ENCODE results near the gene RIPK3.

The RIPK3 gene

GRCh38 chr14:24308342-24309124 lies 31.3 kb downstream of the RIPK3 start:
- peaks cover 33% of the 10 kb centered on the region for H3K36me3 ChIP-seq (ENCODE audit: insufficient read depth, low read length)
- H3K9ac ChIP-seq (ENCODE audit: low read depth, low read length), result no peak overlapping the region

GRCh38 chr14:24307575-24308341 lies 32.0 kb downstream of the RIPK3 start, which contains the start of gene CIDEB:
TSS of gene CIDEB (minus strand) at chr14:24307977. CDS start at chr14:24307858, 119 bp downstream.
- no peak within 1 kb of the TSS for H3K9ac ChIP-seq (ENCODE audit: low read depth, low read length)
- H3K4me3 ChIP-seq (ENCODE audit: low read length), result no peak within 1 kb of the TSS
- H3K4me1 ChIP-seq (ENCODE audit: control insufficient read depth, insufficient read depth, low read length), result peaks cover 15% of the 10 kb centered on the region
- H3K27me3 ChIP-seq (ENCODE audit: control insufficient read depth, insufficient read depth, low read length), result no peaks in the 10 kb centered on the region
- no peaks in the 10 kb centered on the region for H3K9me3 ChIP-seq (replicated peaks; ENCODE audit: low read length)
- no peak within 1 kb of the TSS for H3K4me2 ChIP-seq (ENCODE audit: low read length)
- H3K36me3 ChIP-seq (ENCODE audit: insufficient read depth, low read length), result peaks cover 39% of the 10 kb centered on the region

More at GRCh38 chr14:24308342-24309124, 31.3 kb downstream of the RIPK3 start:
- H3K4me2 ChIP-seq (ENCODE audit: low read length), result no peak overlapping the region
- H3K4me3 ChIP-seq (ENCODE audit: low read length), result no peak overlapping the region
- H3K27me3 ChIP-seq (ENCODE audit: control insufficient read depth, insufficient read depth, low read length), result no peaks in the 10 kb centered on the region
- peaks cover 15% of the 10 kb centered on the region for H3K4me1 ChIP-seq (ENCODE audit: control insufficient read depth, insufficient read depth, low read length)
- H3K9me3 ChIP-seq (replicated peaks; ENCODE audit: low read length), result no peaks in the 10 kb centered on the region

- peaks cover 45% of the 10 kb centered on the region for H3K36me3 ChIP-seq (ENCODE audit: insufficient read depth, low read length)
- H3K27me3 ChIP-seq (ENCODE audit: control insufficient read depth, insufficient read depth, low read length), result no peaks in the 10 kb centered on the region
- H3K4me1 ChIP-seq (ENCODE audit: control insufficient read depth, insufficient read depth, low read length), result peaks cover 15% of the 10 kb centered on the region
- H3K4me2 ChIP-seq (ENCODE audit: low read length), result no peak overlapping the region
- H3K9ac ChIP-seq (ENCODE audit: low read depth, low read length), result no peak overlapping the region
- H3K9me3 ChIP-seq (replicated peaks; ENCODE audit: low read length), result no peaks in the 10 kb centered on the region
- no peak overlapping the region for H3K4me3 ChIP-seq (ENCODE audit: low read length)
Observed at GRCh38 chr14:24307156-24307574, 32.6 kb downstream of the RIPK3 start.

GRCh38 chr14:24304019-24304387 lies 35.8 kb downstream of the RIPK3 start:
- Histone ChIP-seq H3K4me3 (ENCODE audit: low read length) (no peak overlapping the region), H3K27me3 (ENCODE audit: control insufficient read depth, insufficient read depth, low read length) (no peaks in the 10 kb centered on the region), H3K36me3 (ENCODE audit: insufficient read depth, low read length) (peaks cover 52% of the 10 kb centered on the region), H3K4me1 (ENCODE audit: control insufficient read depth, insufficient read depth, low read length) (peaks cover 9% of the 10 kb centered on the region), H3K9ac (ENCODE audit: low read depth, low read length) (no peak overlapping the region), H3K9me3 (replicated peaks; ENCODE audit: low read length) (no peaks in the 10 kb centered on the region), H3K4me2 (ENCODE audit: low read length) (no peak overlapping the region)

- Histone ChIP-seq H3K4me2 (ENCODE audit: low read length) (peak overlapping the region; percentile 99), H3K4me1 (ENCODE audit: control insufficient read depth, insufficient read depth, low read length) (peaks cover 19% of the 10 kb centered on the region), H3K9ac (ENCODE audit: low read depth, low read length) (peak overlapping the region; percentile 91), H3K4me3 (ENCODE audit: low read length) (peak overlapping the region; percentile 98), H3K9me3 (replicated peaks; ENCODE audit: low read length) (no peaks in the 10 kb centered on the region), H3K27me3 (ENCODE audit: control insufficient read depth, insufficient read depth, low read length) (no peaks in the 10 kb centered on the region), H3K36me3 (ENCODE audit: insufficient read depth, low read length) (peaks cover 50% of the 10 kb centered on the region)
Observed at GRCh38 chr14:24300326-24300980, 39.3 kb downstream of the RIPK3 start.

GRCh38 chr14:24299255-24300191 lies 40.3 kb downstream of the RIPK3 start, which contains the start of the genes DHRS1 and NOP9:
TSS of gene DHRS1 (minus strand) at chr14:24299780. CDS start at chr14:24299106, 674 bp downstream.
TSS of gene NOP9 (plus strand) at chr14:24299850. CDS start at chr14:24299955, 105 bp downstream.
- Histone ChIP-seq H3K9me3 (replicated peaks; ENCODE audit: low read length) (no peaks in the 10 kb centered on the region), H3K27me3 (ENCODE audit: control insufficient read depth, insufficient read depth, low read length) (no peaks in the 10 kb centered on the region), H3K9ac (ENCODE audit: low read depth, low read length) (peak within 1 kb of the TSS; percentile 91), H3K4me2 (ENCODE audit: low read length) (peak within 1 kb of the TSS; percentile 99), H3K36me3 (ENCODE audit: insufficient read depth, low read length) (peaks cover 41% of the 10 kb centered on the region), H3K4me1 (ENCODE audit: control insufficient read depth, insufficient read depth, low read length) (peaks cover 19% of the 10 kb centered on the region), H3K4me3 (ENCODE audit: low read length) (peak within 1 kb of the TSS; percentile 98)

- H3K4me1 ChIP-seq (ENCODE audit: control insufficient read depth, insufficient read depth, low read length), result peaks cover 19% of the 10 kb centered on the region
- H3K4me3 ChIP-seq (ENCODE audit: low read length), result peak overlapping the region; percentile 98
- H3K9ac ChIP-seq (ENCODE audit: low read depth, low read length), result peak overlapping the region; percentile 91
- H3K27me3 ChIP-seq (ENCODE audit: control insufficient read depth, insufficient read depth, low read length), result no peaks in the 10 kb centered on the region
- H3K36me3 ChIP-seq (ENCODE audit: insufficient read depth, low read length), result peaks cover 34% of the 10 kb centered on the region
- no peaks in the 10 kb centered on the region for H3K9me3 ChIP-seq (replicated peaks; ENCODE audit: low read length)
- peak overlapping the region; percentile 99 for H3K4me2 ChIP-seq (ENCODE audit: low read length)
Observed at GRCh38 chr14:24298892-24299254, 40.9 kb downstream of the RIPK3 start.

GRCh38 chr14:24297190-24297964 lies 42.4 kb downstream of the RIPK3 start:
- Histone ChIP-seq H3K9me3 (replicated peaks; ENCODE audit: low read length) (no peaks in the 10 kb centered on the region), H3K27me3 (ENCODE audit: control insufficient read depth, insufficient read depth, low read length) (no peaks in the 10 kb centered on the region), H3K4me2 (ENCODE audit: low read length) (no peak overlapping the region), H3K4me1 (ENCODE audit: control insufficient read depth, insufficient read depth, low read length) (peaks cover 19% of the 10 kb centered on the region), H3K4me3 (ENCODE audit: low read length) (no peak overlapping the region), H3K9ac (ENCODE audit: low read depth, low read length) (no peak overlapping the region), H3K36me3 (ENCODE audit: insufficient read depth, low read length) (peaks cover 26% of the 10 kb centered on the region)

- Histone ChIP-seq H3K4me2 (ENCODE audit: low read length) (peak overlapping the region; percentile 38), H3K27me3 (ENCODE audit: control insufficient read depth, insufficient read depth, low read length) (no peaks in the 10 kb centered on the region), H3K36me3 (ENCODE audit: insufficient read depth, low read length) (peaks cover 25% of the 10 kb centered on the region), H3K4me1 (ENCODE audit: control insufficient read depth, insufficient read depth, low read length) (peaks cover 19% of the 10 kb centered on the region), H3K9ac (ENCODE audit: low read depth, low read length) (peak overlapping the region; percentile 22), H3K4me3 (ENCODE audit: low read length) (no peak overlapping the region), H3K9me3 (replicated peaks; ENCODE audit: low read length) (no peaks in the 10 kb centered on the region)
Observed at GRCh38 chr14:24296341-24297157, 43.2 kb downstream of the RIPK3 start.
